Activated T-helper 9 cell treated with anti-CD3 and anti-CD28 coated beads, Interleukin-2, amount 50 U/mL, for 16 hours (primary cell): ENCODE data around the gene MMD2.

Experiments used
- DNase-seq: peaks from one replicate; pipeline ENCODE4 v3.0.0-alpha.2; 2020; ENCODE audit warnings: low read depth

MMD2 gene

GRCh38 chr7:4959306-4959705 is 319 bp upstream of the MMD2 start:
- DNase-seq = no peak

DNA sequence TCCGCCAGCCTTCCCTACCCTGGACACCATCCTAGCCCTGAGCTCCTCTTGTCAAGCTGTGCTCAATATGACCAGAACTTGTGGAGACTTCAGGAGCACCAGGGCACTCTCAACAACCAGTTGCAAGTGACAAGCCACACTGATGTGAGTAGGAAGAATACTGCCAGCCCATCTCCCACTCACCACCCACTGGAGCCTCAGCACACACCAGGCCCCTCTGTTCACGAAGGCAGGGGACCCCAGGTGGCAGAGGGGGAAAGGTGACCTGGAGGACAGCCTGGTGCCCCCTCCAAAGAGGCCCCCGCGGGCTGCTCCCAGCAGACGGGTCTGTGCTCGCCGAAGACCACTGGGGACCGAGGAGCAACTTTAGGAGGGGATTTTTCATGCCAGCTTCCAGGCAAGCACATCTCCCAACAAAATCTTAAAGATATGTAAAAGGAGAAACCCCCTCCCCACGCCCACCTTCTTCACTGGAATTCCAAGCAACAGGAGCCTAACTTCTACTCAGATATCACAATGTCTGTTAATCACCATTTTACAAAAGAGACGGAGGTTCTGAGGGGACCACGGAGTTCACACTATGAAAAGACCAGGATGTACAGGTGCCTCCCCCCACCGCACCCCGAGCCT is 1.0 kb downstream of the MMD2 start:
- no peak for DNase-seq

DNA sequence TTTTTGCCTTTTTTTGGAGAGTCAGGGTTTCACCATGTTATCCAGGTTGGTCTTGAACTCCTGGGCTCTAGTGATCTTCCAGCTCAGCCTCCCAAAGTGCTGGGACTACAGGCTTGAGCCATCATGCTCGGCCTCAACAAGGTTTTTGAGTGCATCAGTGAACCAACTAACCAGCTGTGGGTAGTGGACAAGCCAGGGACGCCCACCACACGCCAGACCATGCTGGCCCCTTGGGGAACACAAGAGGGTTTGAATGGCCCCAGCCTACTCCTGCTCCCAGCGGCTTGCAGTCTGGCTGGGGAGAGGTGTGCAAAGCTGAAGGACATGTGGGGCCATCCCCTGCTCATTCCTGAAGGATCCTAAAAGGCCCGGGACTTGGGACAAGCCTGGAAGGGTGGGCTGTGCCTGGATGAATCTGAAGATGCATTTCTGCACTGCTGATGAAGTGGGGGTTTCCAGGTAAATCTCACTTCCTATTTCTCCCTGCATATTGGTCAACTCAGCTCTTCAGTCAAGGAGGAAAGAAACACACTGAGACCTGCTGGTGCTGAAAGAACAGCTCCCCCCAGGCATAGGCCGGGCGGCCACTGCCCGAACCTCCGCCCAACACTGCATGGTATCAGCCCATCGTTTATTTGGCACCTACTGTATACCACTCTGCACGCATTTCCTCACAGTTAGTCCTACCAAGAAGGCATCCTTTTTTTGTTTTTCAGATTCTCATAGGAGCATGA is 6.9 kb downstream of the MMD2 start:
- no peak for DNase-seq

DNA sequence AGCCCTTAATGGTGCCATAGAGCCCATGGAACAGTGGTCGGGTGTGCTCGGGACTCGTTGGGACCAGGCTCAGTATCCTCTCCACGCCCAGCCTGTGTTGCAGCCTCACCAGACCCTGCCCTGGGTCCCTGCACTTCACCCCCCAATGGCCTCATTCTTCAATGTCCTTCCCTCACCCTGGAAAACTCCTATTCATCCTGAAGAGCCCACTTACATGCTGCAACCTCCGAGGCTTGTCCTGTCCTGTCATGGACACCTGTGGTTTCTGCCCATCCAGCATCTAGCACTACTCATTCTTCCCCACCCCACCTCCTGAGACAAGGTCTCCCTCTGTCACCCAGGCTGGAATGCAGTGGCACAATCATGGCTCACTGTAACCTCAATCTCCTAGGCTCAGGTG is 7.7 kb downstream of the MMD2 start:
- DNase-seq = no peak

DNA sequence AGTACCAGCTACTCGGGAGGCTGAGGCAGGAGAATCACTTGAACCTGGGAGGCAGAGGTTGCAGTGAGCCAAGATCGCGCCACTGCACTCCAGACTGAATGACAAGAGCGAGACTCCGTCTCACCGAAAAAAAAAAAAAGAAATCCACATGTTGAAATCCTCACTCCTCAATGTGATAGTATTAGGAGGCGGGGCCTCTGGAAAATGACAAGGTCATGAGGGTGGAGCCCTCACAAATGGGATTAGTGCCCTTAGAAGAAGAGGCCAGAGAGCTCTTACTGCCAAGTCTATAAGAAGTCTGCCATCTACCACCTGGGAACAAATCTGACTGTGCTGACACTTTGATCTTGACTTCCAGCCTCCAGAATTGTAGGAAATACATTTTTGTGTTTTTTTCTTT is 10.6 kb downstream of the MMD2 start:
- DNase-seq = no peak

DNA sequence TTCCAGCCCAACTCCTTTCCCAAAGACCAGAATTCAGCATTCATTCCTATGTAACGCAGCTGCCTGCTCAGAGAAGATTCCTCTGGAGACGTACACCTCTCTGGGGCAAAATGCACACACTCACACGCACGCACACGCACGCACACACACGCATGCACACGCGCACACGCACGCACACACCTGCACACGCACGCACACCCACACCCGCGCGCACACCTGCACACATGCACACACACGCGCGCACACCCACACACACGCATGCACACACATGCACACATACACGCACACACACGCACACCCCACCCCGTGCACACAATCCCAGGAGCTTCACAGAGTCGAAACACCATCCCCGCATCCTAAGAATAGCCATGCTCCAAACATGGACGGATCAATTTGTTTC is 13.0 kb downstream of the MMD2 start:
- DNase-seq = no peak

DNA sequence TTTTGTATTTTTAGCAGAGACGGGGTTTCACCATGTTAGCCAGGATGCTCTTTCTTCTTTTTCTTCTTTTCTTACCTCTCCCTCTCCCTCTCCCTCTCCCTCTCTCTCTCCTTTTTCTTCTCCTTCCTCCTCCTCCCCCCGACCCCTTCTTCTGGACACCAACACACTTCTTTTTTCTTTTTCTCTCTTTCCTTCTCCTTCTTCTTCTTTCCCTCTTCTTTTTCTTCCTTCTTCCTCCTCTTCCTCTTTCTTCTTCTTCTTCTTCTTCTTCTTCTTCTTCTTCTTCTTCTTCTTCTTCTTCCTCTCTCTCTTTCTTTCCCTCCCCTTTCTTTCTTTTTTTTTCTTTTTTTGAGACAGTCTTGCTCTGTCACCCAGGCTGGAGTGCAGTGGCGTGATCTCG is 14.0 kb downstream of the MMD2 start:
- DNase-seq = no peak

GRCh38 chr7:4943297-4943696 is 15.7 kb downstream of the MMD2 start:
- DNase-seq = no peak

DNA sequence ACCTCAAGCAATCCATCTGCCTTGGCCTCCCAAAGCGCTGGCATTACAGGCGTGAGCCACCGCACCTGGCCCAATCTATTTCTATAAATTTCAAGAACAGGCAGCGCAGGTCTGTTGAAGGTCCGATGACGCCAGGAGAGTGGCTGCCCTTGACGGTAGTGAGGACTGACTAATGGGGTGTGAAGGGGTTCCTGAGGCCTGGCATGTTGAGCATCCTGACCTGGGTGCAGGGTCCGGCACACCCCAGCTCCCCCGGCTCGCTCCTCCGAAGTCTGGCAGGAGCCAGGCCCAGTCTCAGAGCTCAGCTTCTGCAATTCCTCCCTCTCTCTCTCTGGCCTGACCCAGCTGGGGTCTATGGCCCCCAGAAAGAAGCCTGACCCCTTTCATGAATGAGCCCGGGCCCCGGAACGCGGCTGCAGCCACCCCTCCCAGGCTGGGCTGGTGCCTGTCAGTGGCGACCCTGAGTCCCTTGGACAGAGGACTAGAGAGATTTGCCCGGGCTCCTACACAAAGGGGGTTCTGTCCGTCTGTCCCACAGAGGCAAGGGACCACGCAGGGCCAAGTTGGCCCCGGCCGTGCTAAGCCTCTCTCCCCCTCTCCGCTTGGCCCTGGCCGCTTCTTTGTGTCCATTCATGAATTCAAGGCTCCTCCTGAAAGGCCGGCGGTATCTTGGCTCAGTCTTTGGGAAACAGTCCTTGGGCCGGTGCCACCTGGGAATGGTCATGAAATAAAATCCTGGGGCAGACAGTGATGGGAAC is 18.8 kb downstream of the MMD2 start:
- DNase-seq = no peak

GRCh38 chr7:4937411-4937810 is 21.6 kb downstream of the MMD2 start:
- DNase-seq = no peak

DNA sequence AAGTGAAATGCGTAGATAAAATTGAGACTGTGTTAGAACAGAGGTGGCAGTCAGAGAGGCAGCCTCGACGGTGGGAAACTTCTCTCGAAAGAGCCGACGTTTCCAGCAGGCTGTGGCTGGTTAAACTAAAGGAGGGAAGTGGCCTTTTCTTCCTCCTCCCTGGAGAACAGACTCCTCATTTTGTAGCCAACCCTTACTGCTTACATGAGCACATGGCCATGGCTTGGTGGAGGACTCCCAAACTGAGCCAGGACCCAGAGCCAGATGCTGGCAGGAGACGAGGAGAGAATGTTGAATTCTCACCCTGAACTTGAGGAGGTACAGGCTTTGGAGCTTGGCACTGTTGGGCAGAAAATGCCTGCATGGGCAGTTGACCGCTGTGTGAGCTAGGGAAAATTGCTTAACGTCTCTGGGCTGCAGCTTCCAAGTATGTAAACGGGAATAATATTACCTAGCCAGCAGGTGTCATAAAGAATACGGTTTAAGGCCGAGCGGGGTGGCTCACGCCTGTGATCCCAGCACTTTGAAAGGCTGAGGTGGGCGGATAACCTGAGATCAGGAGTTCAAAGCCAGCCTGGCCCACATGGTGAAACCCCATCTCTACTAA is 24.5 kb downstream of the MMD2 start:
- DNase-seq = no peak

GRCh38 chr7:4931943-4932342 is 27.0 kb downstream of the MMD2 start:
- no peak for DNase-seq

DNA sequence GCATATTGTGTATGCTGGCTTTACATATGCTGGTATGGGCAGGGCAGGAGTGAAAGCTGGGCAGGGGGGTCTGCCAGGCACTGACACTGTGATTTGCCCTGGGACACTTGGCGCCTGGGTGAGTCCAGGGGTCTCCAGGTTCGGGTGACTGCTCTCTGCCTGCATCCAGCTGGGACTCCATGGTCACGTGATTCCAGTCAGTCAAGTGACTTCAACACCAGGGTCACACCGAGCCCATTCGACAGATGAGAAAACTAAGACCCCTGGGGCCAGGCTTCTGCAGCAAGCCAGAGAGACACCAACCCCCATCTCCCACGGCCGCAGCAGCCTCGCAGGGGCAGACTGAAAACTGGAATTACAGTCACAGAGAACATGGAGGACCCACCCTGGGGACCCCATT is 30.0 kb downstream of the MMD2 start:
- no peak for DNase-seq

DNA sequence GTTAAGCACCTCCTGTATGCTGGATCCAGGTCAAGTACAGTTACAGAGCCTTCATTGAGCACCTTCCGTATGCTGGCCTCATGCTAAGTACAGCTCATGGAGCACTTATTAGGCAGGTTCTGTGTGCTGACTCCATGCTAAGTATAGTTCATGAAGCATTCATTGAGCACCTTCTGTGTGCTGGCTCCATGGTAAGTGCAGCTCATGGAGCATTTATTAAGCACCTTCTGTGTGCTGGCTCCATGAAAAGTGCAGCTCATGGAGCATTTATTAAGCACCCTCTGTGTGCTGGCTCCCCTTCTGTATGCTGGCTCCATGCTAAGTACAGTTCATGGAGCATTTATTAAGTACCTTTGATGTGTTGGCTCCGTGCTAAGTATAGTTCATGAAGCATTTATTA is 30.5 kb downstream of the MMD2 start:
- DNase-seq = no peak

GRCh38 chr7:4919969-4920766 is 38.8 kb downstream of the MMD2 start:
- no peak for DNase-seq

DNA sequence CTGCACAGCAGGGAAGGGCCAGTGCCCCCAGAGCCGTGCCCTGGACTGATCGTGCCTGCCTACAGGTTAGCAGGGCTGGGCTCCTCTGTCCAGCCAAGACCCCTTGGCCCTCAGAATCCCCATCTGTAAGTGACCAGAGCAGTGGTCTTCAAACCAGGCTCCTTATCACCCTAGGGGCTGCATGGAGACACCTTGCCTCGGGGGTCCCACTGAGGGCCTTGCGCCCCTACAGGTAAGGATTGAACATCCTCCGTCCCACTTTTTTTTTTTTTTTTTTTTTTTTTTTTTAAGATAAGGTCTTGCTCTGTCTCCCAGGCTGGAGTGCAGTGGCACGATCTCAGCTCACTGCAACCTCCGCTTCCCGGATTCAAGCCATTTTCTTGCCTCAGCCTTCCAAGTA is 42.9 kb downstream of the MMD2 start:
- no peak for DNase-seq

GRCh38 chr7:4911111-4911828 is 47.7 kb downstream of the MMD2 start:
- DNase-seq = no peak

DNA sequence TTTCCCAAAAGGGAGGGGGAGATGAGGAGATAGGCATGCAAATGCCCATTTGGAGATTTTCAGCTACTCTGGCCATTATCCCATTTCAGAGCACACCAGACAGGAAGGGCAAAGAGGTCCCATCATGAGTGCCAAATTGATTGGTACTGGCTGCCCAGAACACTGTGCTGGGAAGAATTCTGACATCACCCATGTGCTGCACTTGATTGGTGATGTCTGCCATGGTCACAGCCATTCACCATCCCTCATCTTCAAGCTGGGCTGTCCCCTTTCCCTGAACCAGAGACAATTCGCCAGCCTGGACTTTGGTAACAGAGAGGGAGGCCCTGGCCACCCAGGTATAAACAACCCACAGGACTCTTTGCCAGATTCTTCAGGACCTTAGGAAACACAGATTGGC is 52.3 kb downstream of the MMD2 start:
- no peak for DNase-seq

DNA sequence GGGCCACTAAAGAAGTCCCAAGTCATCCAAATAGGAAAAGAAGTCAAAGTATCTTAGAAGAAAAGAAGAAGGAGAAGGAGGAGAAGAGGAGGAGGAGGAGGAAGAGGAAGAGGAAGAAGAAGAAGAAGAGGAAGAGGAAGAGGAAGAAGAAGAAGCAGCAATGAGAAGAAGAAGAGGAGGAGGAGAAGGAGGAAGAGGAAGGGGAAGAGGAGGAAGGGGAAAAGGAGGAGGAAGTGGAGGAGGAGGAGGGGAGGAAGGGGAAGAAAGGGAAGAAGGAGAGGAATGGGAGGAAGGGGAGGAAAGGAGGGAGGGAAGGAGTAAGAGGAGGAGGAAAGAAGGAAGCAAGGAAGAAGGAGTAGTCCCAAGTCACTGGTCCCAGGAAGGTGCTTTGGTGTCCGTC is 53.8 kb downstream of the MMD2 start:
- DNase-seq = no peak

DNA sequence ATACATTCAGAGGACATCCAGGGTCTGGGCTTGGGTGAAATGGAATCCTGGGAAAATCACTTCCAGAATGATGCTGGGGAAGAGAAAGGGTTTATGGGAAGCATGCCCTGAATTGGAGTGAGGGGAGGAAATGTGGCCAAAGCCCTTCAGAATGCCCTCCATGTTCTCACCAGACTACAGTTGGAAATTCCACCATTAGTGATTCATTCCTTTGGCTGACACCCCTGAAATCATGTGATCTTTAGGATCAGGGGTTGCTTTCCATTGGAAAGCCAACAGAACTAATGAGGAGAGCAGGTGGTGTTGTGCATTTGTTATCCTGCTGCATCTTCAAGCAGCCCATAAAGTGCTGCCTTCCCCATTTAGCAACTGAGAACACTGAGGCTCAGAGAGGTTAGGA is 54.6 kb downstream of the MMD2 start:
- no peak for DNase-seq

- DNase-seq = no peak
Measured at GRCh38 chr7:4895766-4896165, 63.2 kb downstream of the MMD2 start.
